A549 (cell line): ENCODE data around the gene TRMT11.

Experiments used
- CHD4 ChIP-seq: fragments of 200-600 bp; sonication (generic); IDR thresholded peaks from 2 replicates; pipeline ENCODE4 v1.6.1; 2016; ENCODE audit warnings: antibody characterized with exemption, mild to moderate bottlenecking, borderline replicate concordance
- HEYL ChIP-seq: fragments of 250-450 bp; sonication (Bioruptor Pico); IDR thresholded peaks from 2 replicates; pipeline ENCODE4 v1.8.0; 2021; ENCODE audit warnings: mild to moderate bottlenecking, moderate library complexity
- JUNB ChIP-seq: fragments of >200 bp; sonication (Bioruptor Twin); formaldehyde crosslinking; IDR thresholded peaks from 2 replicates; pipeline ENCODE4 v1.6.1; 2016
- MAFK ChIP-seq: fragments of 450-650 bp; IDR thresholded peaks from 2 replicates; pipeline ENCODE4 v1.6.1; 2014; ENCODE audit not compliant: partially characterized antibody
- POLR2A ChIP-seq: IDR thresholded peaks from 2 replicates; pipeline ENCODE4 v1.6.1; 2012; ENCODE audit warnings: mild to moderate bottlenecking, low read length
- RAD21 ChIP-seq, 2 experiments: fragments of >200 bp in 1 of 2; sonication (Bioruptor Twin) in 1 of 2; formaldehyde crosslinking in 1 of 2; IDR thresholded peaks in 1 of 2; conservative IDR thresholded peaks in 1 of 2; 2 replicates in 1 of 2; 3 replicates in 1 of 2; pipeline ENCODE4 v1.6.1; 2012 to 2018; ENCODE audit warnings: inconsistent platforms in 1 of 2
- RCOR1 ChIP-seq: fragments of 150-350 bp; IDR thresholded peaks from 2 replicates; pipeline ENCODE4 v1.6.1; 2014; ENCODE audit warnings: antibody characterized with exemption, low read length, low read depth
- RFX5 ChIP-seq: fragments of 450-650 bp; IDR thresholded peaks from 2 replicates; pipeline ENCODE4 v1.7.1; 2014; ENCODE audit warnings: antibody characterized with exemption, mild to moderate bottlenecking, moderate library complexity
- TF ChIP-seq, protein P1 (sequence below): IDR thresholded peaks from 2 replicates; pipeline ENCODE4 v1.6.1; 2012
- TF ChIP-seq, protein P2 (sequence below): fragments of >200 bp; sonication (Bioruptor Twin); formaldehyde crosslinking; IDR thresholded peaks from 3 replicates; pipeline ENCODE4 v1.5.1; 2016
- TF ChIP-seq, protein P3 (sequence below): fragments of 250-450 bp; sonication (Bioruptor Pico); IDR thresholded peaks from 2 replicates; pipeline ENCODE4 v1.5.0; 2021; ENCODE audit warnings: mild to moderate bottlenecking, moderate library complexity, borderline replicate concordance
- TF ChIP-seq, protein P4 (sequence below): fragments of 200-600 bp; sonication (generic); IDR thresholded peaks from 2 replicates; pipeline ENCODE4 v1.6.1; 2016; ENCODE audit warnings: antibody characterized with exemption, mild to moderate bottlenecking, moderate library complexity

DNA sequence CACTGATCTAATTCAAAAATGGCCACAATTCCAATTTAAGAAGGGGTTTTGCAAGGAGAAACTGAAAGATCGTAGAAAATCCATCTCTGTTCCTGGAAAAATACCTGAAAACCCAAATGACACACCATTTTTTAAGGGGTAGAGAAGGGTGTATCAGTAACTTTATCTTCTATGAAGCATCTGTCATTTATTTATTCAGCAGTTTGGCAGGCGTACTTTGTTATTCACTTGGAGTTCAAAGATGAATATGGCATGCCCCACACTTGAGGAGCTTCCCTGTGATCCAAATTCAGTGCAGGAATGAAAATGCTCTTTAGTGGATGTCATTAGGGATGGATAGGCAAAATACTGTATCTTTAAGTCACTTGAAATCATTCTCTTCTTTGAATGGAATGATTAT, 22.5 kb upstream of the TRMT11 start:
- TF ChIP-seq POLR2A = no peak
- no peak for TF ChIP-seq JUNB
- TF ChIP-seq, protein P1, sequence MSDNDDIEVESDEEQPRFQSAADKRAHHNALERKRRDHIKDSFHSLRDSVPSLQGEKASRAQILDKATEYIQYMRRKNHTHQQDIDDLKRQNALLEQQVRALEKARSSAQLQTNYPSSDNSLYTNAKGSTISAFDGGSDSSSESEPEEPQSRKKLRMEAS = no peak
- TF ChIP-seq, protein P2, sequence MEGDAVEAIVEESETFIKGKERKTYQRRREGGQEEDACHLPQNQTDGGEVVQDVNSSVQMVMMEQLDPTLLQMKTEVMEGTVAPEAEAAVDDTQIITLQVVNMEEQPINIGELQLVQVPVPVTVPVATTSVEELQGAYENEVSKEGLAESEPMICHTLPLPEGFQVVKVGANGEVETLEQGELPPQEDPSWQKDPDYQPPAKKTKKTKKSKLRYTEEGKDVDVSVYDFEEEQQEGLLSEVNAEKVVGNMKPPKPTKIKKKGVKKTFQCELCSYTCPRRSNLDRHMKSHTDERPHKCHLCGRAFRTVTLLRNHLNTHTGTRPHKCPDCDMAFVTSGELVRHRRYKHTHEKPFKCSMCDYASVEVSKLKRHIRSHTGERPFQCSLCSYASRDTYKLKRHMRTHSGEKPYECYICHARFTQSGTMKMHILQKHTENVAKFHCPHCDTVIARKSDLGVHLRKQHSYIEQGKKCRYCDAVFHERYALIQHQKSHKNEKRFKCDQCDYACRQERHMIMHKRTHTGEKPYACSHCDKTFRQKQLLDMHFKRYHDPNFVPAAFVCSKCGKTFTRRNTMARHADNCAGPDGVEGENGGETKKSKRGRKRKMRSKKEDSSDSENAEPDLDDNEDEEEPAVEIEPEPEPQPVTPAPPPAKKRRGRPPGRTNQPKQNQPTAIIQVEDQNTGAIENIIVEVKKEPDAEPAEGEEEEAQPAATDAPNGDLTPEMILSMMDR = no peak
- TF ChIP-seq RCOR1 = no peak
- no peak for TF ChIP-seq RAD21 (conservative IDR thresholded peaks at IDR 0.05 in 1 of 2, IDR thresholded peaks at IDR 0.05 in 1 of 2)
- TF ChIP-seq MAFK = no peak
- TF ChIP-seq, protein P3, sequence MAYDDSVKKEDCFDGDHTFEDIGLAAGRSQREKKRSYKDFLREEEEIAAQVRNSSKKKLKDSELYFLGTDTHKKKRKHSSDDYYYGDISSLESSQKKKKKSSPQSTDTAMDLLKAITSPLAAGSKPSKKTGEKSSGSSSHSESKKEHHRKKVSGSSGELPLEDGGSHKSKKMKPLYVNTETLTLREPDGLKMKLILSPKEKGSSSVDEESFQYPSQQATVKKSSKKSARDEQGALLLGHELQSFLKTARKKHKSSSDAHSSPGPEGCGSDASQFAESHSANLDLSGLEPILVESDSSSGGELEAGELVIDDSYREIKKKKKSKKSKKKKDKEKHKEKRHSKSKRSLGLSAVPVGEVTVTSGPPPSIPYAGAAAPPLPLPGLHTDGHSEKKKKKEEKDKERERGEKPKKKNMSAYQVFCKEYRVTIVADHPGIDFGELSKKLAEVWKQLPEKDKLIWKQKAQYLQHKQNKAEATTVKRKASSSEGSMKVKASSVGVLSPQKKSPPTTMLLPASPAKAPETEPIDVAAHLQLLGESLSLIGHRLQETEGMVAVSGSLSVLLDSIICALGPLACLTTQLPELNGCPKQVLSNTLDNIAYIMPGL (CRISPR knock-in tag) = no peak
- no peak for TF ChIP-seq CHD4
- TF ChIP-seq, protein P4, sequence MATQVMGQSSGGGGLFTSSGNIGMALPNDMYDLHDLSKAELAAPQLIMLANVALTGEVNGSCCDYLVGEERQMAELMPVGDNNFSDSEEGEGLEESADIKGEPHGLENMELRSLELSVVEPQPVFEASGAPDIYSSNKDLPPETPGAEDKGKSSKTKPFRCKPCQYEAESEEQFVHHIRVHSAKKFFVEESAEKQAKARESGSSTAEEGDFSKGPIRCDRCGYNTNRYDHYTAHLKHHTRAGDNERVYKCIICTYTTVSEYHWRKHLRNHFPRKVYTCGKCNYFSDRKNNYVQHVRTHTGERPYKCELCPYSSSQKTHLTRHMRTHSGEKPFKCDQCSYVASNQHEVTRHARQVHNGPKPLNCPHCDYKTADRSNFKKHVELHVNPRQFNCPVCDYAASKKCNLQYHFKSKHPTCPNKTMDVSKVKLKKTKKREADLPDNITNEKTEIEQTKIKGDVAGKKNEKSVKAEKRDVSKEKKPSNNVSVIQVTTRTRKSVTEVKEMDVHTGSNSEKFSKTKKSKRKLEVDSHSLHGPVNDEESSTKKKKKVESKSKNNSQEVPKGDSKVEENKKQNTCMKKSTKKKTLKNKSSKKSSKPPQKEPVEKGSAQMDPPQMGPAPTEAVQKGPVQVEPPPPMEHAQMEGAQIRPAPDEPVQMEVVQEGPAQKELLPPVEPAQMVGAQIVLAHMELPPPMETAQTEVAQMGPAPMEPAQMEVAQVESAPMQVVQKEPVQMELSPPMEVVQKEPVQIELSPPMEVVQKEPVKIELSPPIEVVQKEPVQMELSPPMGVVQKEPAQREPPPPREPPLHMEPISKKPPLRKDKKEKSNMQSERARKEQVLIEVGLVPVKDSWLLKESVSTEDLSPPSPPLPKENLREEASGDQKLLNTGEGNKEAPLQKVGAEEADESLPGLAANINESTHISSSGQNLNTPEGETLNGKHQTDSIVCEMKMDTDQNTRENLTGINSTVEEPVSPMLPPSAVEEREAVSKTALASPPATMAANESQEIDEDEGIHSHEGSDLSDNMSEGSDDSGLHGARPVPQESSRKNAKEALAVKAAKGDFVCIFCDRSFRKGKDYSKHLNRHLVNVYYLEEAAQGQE = no peak
- no peak for TF ChIP-seq HEYL (CRISPR knock-in tag)
- TF ChIP-seq RFX5 = no peak
